ENCODE results near the gene SMCHD1.

The SMCHD1 gene

DNA sequence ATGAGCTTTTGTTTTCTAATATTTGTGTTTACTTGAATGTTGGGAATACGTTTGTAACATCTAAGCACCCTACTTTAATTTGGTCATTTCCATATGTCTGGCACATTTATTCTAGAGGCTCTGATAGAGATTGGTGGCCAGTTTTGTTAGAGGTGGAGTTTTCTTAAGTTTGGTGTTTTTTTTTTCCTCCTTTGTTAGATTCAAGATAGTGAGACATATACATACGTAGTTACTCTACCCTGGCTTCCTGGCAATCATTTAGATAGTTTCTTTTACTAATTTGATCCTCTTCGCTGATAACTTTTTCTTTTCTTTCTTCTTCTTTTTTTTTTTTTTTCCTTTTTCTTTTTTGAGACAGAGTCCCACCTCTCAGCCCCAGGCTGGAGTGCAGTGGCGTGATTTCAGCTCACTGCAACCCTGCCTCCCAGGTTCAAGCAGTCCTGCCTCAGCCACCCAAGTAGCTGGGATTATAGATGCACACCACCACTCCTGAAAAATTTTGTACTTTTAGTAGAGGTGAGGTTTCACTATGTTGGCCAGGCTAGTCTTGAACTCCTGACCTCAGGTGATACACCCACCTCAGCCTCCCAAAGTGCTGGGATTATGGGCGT is 26.6 kb downstream of the SMCHD1 start:
- TF ChIP-seq ZFX (IDR thresholded peaks at IDR 0.05): no peak
- TF ChIP-seq, protein P1, sequence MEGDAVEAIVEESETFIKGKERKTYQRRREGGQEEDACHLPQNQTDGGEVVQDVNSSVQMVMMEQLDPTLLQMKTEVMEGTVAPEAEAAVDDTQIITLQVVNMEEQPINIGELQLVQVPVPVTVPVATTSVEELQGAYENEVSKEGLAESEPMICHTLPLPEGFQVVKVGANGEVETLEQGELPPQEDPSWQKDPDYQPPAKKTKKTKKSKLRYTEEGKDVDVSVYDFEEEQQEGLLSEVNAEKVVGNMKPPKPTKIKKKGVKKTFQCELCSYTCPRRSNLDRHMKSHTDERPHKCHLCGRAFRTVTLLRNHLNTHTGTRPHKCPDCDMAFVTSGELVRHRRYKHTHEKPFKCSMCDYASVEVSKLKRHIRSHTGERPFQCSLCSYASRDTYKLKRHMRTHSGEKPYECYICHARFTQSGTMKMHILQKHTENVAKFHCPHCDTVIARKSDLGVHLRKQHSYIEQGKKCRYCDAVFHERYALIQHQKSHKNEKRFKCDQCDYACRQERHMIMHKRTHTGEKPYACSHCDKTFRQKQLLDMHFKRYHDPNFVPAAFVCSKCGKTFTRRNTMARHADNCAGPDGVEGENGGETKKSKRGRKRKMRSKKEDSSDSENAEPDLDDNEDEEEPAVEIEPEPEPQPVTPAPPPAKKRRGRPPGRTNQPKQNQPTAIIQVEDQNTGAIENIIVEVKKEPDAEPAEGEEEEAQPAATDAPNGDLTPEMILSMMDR (conservative IDR thresholded peaks at IDR 0.05): no peak
- no peak overlapping the region for H3K27ac ChIP-seq

DNA sequence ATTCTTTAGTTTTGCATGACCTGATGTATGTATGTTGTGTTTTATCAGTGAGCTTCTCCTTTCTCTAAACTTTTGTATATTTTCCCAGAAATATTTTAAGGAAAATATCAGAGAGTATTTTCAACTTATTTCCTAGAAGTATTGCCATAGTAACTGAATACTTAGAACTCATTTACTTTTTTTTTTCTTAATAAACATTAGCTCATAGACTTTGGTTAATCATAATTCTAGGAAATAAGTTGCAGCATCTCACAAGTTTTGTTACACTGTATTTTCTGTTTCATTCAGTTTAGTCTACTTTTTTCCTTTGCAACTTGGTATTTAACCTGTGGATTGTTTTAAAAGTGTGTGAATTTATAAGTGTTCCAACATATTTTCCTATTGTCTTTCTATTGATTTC is 27.5 kb downstream of the SMCHD1 start:
- H3K27ac ChIP-seq: no peak overlapping the region
- TF ChIP-seq, protein P1 (conservative IDR thresholded peaks at IDR 0.05): no peak
- no peak for TF ChIP-seq ZFX (IDR thresholded peaks at IDR 0.05)

DNA sequence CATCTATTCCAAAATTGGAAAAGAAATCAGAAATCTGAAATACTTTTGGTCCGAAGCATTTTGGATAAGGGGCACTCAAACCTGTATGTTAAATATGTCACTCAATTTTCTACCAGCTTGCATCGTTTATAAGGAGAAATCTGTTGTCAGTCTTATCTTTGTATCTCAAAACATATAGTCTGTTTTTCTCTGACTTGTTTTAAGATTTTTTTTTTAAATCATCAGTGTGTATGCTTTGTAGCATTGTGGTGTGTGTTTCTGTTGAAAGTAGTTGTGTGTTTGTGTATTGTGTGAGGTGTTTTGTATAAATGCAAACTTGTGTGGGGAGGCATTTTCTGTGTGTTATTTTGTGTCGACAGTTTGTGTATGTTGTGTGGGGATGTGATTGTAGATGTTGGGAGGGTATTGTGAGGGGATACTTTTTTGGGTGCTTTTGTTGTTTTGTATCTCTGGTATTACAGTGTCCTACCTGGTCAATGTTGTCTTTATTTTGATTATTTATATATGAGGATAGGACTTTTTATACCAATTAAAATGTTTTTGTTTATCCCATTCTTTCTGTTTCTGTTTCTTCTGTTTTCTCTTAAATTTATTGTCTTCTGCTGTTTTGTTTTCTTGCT is 30.9 kb downstream of the SMCHD1 start:
- H3K27ac ChIP-seq: no peak overlapping the region

DNA sequence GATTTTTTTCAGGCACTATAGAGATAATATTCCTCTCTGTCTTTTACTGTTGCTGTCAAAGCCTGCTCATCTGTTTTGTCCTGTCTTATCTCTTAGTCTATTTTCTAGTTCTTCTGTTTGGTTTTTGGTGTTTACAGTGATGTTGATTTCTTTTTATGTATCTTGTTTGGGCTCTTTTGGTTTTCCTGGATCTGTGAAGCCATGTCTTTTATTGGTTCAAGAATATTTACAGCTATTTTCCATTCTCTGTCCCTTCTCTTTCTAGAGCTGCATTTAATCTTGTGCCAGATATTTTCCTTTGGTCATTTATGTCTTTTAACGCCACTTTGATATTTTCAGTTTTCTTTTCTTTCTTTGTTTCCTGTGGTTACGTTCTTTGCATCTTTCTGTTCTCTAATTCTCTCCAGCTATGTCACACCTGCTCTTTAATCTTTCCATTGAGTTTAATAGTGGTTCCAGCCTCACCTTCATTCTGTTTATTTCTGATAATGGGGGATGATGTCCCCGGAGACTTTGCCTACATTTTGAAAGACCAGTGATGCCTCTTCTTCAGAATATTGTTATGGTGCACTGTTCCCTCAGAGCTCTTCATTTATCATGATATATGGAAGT is 32.0 kb downstream of the SMCHD1 start:
- H3K27ac ChIP-seq: no peak overlapping the region
- no peak for TF ChIP-seq ZFX (IDR thresholded peaks at IDR 0.05)
- TF ChIP-seq, protein P1 (conservative IDR thresholded peaks at IDR 0.05): no peak

More for the DNA sequence above, 30.9 kb downstream of the SMCHD1 start:
- no peak for TF ChIP-seq ZFX (IDR thresholded peaks at IDR 0.05)
- TF ChIP-seq, protein P1 (conservative IDR thresholded peaks at IDR 0.05): no peak

DNA sequence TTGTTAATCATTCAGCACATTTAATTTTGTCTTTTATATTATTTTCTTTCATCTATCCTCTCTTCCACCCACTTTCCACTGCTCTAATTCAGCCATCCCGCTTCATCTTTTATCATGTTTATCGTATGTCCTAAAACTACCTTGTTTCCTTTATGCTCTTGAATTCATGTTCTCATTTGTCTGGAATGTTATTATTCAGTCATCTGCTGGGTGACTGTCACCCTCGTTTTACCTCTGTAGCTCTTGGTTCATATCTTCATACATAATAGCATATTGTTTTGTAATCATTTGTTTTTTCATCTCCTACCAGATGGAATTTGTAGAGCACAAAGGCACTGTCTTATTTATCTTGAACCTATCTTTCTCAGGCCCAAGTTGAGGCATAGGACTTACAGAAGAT is 37.0 kb downstream of the SMCHD1 start:
- H3K27ac ChIP-seq: no peak overlapping the region
- no peak for TF ChIP-seq ZFX (IDR thresholded peaks at IDR 0.05)
- TF ChIP-seq, protein P1 (conservative IDR thresholded peaks at IDR 0.05): no peak

DNA sequence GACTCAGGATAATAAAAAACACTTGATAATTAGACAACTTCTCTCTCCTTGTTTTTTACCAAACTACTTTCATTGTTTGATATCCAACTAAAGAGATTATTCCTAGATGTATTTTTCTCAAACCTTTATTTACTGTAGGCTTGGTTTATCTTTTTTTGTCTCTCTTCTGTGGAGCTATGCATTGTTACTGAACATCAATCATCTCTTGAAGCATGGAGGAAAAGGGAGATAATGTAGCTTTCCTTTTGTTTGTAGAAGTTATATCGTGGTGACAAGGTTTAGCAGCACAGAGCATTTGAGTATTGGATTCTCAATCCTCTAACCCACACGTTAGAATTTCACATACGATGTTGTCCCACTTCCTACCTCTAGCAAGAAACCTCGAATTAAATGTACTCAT is 41.7 kb downstream of the SMCHD1 start:
- TF ChIP-seq, protein P1 (conservative IDR thresholded peaks at IDR 0.05): no peak
- TF ChIP-seq ZFX (IDR thresholded peaks at IDR 0.05): no peak
- H3K27ac ChIP-seq: no peak overlapping the region

DNA sequence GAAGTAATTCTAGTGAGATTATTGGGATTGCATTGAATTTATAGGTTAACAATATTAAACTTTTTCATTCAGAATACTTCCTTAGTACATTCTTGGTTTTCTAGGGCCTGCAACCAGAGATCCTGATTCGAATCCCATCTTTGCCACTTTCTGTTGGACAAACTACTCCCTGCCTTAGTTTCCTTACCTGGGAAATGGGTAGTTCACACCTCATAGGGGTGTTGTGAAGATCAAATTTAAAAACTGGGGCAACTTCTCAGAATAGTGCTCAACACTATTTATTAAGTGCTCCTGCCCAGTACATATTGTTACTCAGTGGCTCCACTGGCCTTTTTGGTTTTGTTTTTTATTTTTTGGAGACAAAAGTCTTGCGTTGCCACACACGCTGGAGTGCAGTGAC is 43.5 kb downstream of the SMCHD1 start:
- TF ChIP-seq, protein P1 (conservative IDR thresholded peaks at IDR 0.05): no peak
- TF ChIP-seq ZFX (IDR thresholded peaks at IDR 0.05): no peak

More for the DNA sequence above, 43.5 kb downstream of the SMCHD1 start:
- H3K27ac ChIP-seq: no peak overlapping the region

Measured in C4-2B (cell line).